H9 (cell line): ENCODE data around the gene C20orf204. TPM values are rescaled to one million over a fixed set of nuclear protein-coding genes. Genes with fewer than 3 reads are reported as not detected.

Experiments
- DNase-seq: peaks from one replicate; pipeline ENCODE4 v3.0.0-alpha.2; 2017
- H2AFZ ChIP-seq: one replicate; pipeline ENCODE4 v1.6.1; 2013; ENCODE audit warnings: mild to moderate bottlenecking, low read length, control low read depth, moderate library complexity
- H2AK5ac ChIP-seq: 2 replicates; pipeline ENCODE4 v1.6.1; 2013; ENCODE audit warnings: low read length, control low read depth, mixed read lengths; ENCODE audit not compliant: insufficient read length
- H2BK120ac ChIP-seq: one replicate; pipeline ENCODE4 v1.6.1; 2013; ENCODE audit warnings: low read depth, mild to moderate bottlenecking, low read length, control low read depth, inconsistent platforms; ENCODE audit not compliant: poor library complexity, severe bottlenecking
- H2BK12ac ChIP-seq: 2 replicates; pipeline ENCODE4 v1.6.1; 2013; ENCODE audit warnings: low read length, control low read depth, mixed read lengths, low read depth; ENCODE audit not compliant: insufficient read length
- H2BK15ac ChIP-seq: 2 replicates; pipeline ENCODE4 v1.6.1; 2013; ENCODE audit warnings: low read depth, low read length, control low read depth
- H2BK20ac ChIP-seq: one replicate; pipeline ENCODE4 v1.6.1; 2013; ENCODE audit warnings: low read depth, mild to moderate bottlenecking, low read length, control low read depth, inconsistent platforms; ENCODE audit not compliant: poor library complexity, severe bottlenecking
- H2BK5ac ChIP-seq: 2 replicates; pipeline ENCODE4 v1.6.1; 2013; ENCODE audit warnings: low read length, control low read depth, mixed read lengths; ENCODE audit not compliant: insufficient read length
- H3K14ac ChIP-seq: 2 replicates; pipeline ENCODE4 v1.6.1; 2013; ENCODE audit warnings: low read length, control low read depth; ENCODE audit not compliant: insufficient read depth
- H3K18ac ChIP-seq: 2 replicates; pipeline ENCODE4 v1.6.1; 2013; ENCODE audit warnings: low read depth, mild to moderate bottlenecking, mixed read lengths, low read length, control low read depth; ENCODE audit not compliant: insufficient read length
- H3K23ac ChIP-seq: 2 replicates; pipeline ENCODE4 v1.6.1; 2013; ENCODE audit warnings: low read length, control low read depth, mixed read lengths, low read depth; ENCODE audit not compliant: insufficient read length
- H3K23me2 ChIP-seq: 2 replicates; pipeline ENCODE4 v1.6.1; 2013; ENCODE audit warnings: low read depth, mild to moderate bottlenecking, mixed read lengths, low read length, control low read depth; ENCODE audit not compliant: insufficient read length, poor library complexity, severe bottlenecking
- H3K27ac ChIP-seq: 2 replicates; pipeline ENCODE4 v1.5.1; 2013; ENCODE audit warnings: low read length, control low read depth, mixed read lengths, low read depth; ENCODE audit not compliant: insufficient read length
- H3K27me3 ChIP-seq: 2 replicates; pipeline ENCODE4 v1.6.1; 2013; ENCODE audit warnings: low read length, control low read depth, inconsistent platforms; ENCODE audit not compliant: insufficient read depth
- H3K4ac ChIP-seq: 2 replicates; pipeline ENCODE4 v1.6.1; 2013; ENCODE audit warnings: low read depth, mild to moderate bottlenecking, control low read depth, inconsistent platforms, low read length, moderate library complexity
- H3K4me1 ChIP-seq: 2 replicates; pipeline ENCODE4 v1.6.1; 2013; ENCODE audit warnings: low read length, control low read depth, inconsistent platforms; ENCODE audit not compliant: insufficient read depth
- H3K4me2 ChIP-seq: 2 replicates; pipeline ENCODE4 v1.6.1; 2013; ENCODE audit warnings: low read length, control low read depth, mixed read lengths; ENCODE audit not compliant: insufficient read length, insufficient read depth
- H3K56ac ChIP-seq: 2 replicates; pipeline ENCODE4 v1.6.1; 2013; ENCODE audit warnings: low read depth, mild to moderate bottlenecking, mixed read lengths, low read length, control low read depth; ENCODE audit not compliant: insufficient read length
- H3K79me1 ChIP-seq: 2 replicates; pipeline ENCODE4 v1.6.1; 2013; ENCODE audit warnings: low read depth, mild to moderate bottlenecking, moderate library complexity, low read length, control low read depth, inconsistent platforms; ENCODE audit not compliant: insufficient read depth, poor library complexity, severe bottlenecking
- H3K79me2 ChIP-seq: 2 replicates; pipeline ENCODE4 v1.6.1; 2013; ENCODE audit warnings: low read length, control low read depth, inconsistent platforms; ENCODE audit not compliant: insufficient read depth
- H3K9ac ChIP-seq: 2 replicates; pipeline ENCODE4 v1.6.1; 2013; ENCODE audit warnings: low read length, control low read depth, mixed read lengths; ENCODE audit not compliant: insufficient read length; ENCODE audit errors: extremely low read depth
- H3K9me3 ChIP-seq: one replicate; pipeline ENCODE4 v1.6.1; 2013; ENCODE audit warnings: low read depth, low read length, inconsistent platforms; ENCODE audit not compliant: control insufficient read depth
- H3T11ph ChIP-seq: one replicate; pipeline ENCODE4 v1.6.1; 2013; ENCODE audit warnings: mild to moderate bottlenecking, low read length, control low read depth, inconsistent platforms
- H4K20me1 ChIP-seq: one replicate; pipeline ENCODE4 v1.6.1; 2013; ENCODE audit not compliant: control insufficient read depth, insufficient read length, insufficient read depth
- H4K5ac ChIP-seq: 2 replicates; pipeline ENCODE4 v1.6.1; 2013; ENCODE audit warnings: low read depth, mild to moderate bottlenecking, mixed read lengths, low read length, control low read depth; ENCODE audit not compliant: insufficient read length
- H4K8ac ChIP-seq: replicated peaks from 2 replicates; pipeline ENCODE4 v1.6.1; 2013; ENCODE audit warnings: low read length, control low read depth, mixed read lengths, low read depth; ENCODE audit not compliant: insufficient read length
- H4K91ac ChIP-seq: 2 replicates; pipeline ENCODE4 v1.6.1; 2013; ENCODE audit warnings: low read depth, mild to moderate bottlenecking, moderate library complexity, mixed read lengths, low read length, control low read depth; ENCODE audit not compliant: insufficient read length
- H3K27ac Mint-ChIP-seq, 3 experiments: 2 replicates in 2 of 3; 3 replicates in 1 of 3; pipeline ENCODE4 v1.8.0; 2020 to 2021; ENCODE audit warnings: mixed read lengths in 3 of 3, mild to moderate bottlenecking in 1 of 3, moderate library complexity in 1 of 3
- H3K27me3 Mint-ChIP-seq: 2 replicates; pipeline ENCODE4 v1.8.0; 2021; ENCODE audit warnings: low read depth, mild to moderate bottlenecking, moderate library complexity, mixed read lengths
- H3K36me3 Mint-ChIP-seq, 3 experiments: 2 replicates in 2 of 3; 3 replicates in 1 of 3; pipeline ENCODE4 v1.8.0; 2020 to 2021; ENCODE audit warnings: low read depth in 3 of 3, mixed read lengths in 3 of 3; ENCODE audit not compliant: insufficient read depth in 1 of 3
- H3K4me1 Mint-ChIP-seq, 2 experiments: 2 replicates each; pipeline ENCODE4 v1.8.0; 2020; ENCODE audit warnings: mixed read lengths in 2 of 2
- H3K4me3 Mint-ChIP-seq, 2 experiments: 2 replicates in 1 of 2; 3 replicates in 1 of 2; pipeline ENCODE4 v1.8.0; 2020 to 2021; ENCODE audit warnings: mild to moderate bottlenecking in 2 of 2, mixed read lengths in 2 of 2, moderate library complexity in 1 of 2
- H3K9me3 Mint-ChIP-seq, 2 experiments: 2 replicates in 1 of 2; 3 replicates in 1 of 2; pipeline ENCODE4 v1.8.0; 2020; ENCODE audit warnings: mild to moderate bottlenecking in 2 of 2, mixed read lengths in 2 of 2, moderate library complexity in 1 of 2
- CTCF ChIP-seq: fragments of 200-600 bp; sonication (generic); conservative IDR thresholded peaks from 3 replicates; pipeline ENCODE4 v1.8.0; 2021; ENCODE audit warnings: antibody characterized with exemption, mild to moderate bottlenecking
- WGBS: extraction: QIAGEN DNeasy Blood & Tissue Kit; methylation state at CpG from one replicate; pipeline ENCODE4 v1.1.7; 2013; ENCODE audit warnings: missing lambda C conversion rate, low lambda C conversion rate, mixed read lengths; ENCODE audit not compliant: insufficient read length; ENCODE audit errors: extremely low coverage; 5-methylcytosine and 5-hydroxymethylcytosine counted together
- total RNA-seq: library from RNA; stranded (reverse); gene quantifications from 2 replicates; pipeline ENCODE4 v1.2.1, GENCODE V29; 2021

The C20orf204 gene
- total RNA-seq, 1 experiment from 2014 or later, result 2.2 TPM

- H2AFZ ChIP-seq, result no peak overlapping the region
- Mint-ChIP-seq H3K4me1 (peaks cover 21 to 23% of the 10 kb centered on the region in 2 experiments), H3K27ac (peak overlapping the region in 2 of 3 experiments; percentile 52 to 89; a peak in 2 of 7 replicates), H3K4me3 (no peak overlapping the region), H3K27me3 (peaks cover 7% of the 10 kb centered on the region), H3K36me3 (peaks cover 14 to 50% (median 38%) of the 10 kb centered on the region in 3 experiments; a peak in 6 of 7 replicates), H3K9me3 (no peaks in the 10 kb centered on the region; a peak in 1 of 5 replicates)
- H3K4me2 ChIP-seq, result no peak overlapping the region
- H2BK20ac ChIP-seq, result no peak overlapping the region
- no peak for DNase-seq
- H2BK12ac ChIP-seq, result no peak overlapping the region
- no peaks in the 10 kb centered on the region for H4K20me1 ChIP-seq
- H3K4me1 ChIP-seq, result no peaks in the 10 kb centered on the region; the same call in 1 of the 2 replicates
- H3K4ac ChIP-seq, result no peak overlapping the region
- H3K9me3 ChIP-seq, result no peaks in the 10 kb centered on the region
- no peaks in the 10 kb centered on the region for H3K79me2 ChIP-seq
- no peak overlapping the region for H3K18ac ChIP-seq
- H3K27me3 ChIP-seq, result no peaks in the 10 kb centered on the region
- no peak overlapping the region for H2BK5ac ChIP-seq
- no peak overlapping the region for H2BK120ac ChIP-seq
- TF ChIP-seq CTCF, result no peak
- no peak overlapping the region for H3T11ph ChIP-seq
- no peak overlapping the region for H4K91ac ChIP-seq
- H3K56ac ChIP-seq, result no peak overlapping the region
- peaks cover 11% of the 10 kb centered on the region for H3K23me2 ChIP-seq
- no peak overlapping the region for H4K8ac ChIP-seq
- H3K79me1 ChIP-seq, result no peaks in the 10 kb centered on the region
- H3K27ac ChIP-seq, result no peak overlapping the region
- no peak overlapping the region for H3K23ac ChIP-seq
- H3K14ac ChIP-seq, result no peak overlapping the region
- H3K9ac ChIP-seq, result no peak overlapping the region
- no peak overlapping the region for H2AK5ac ChIP-seq
- WGBS, result no CpG with 5 or more reads among the region's 11 CpGs
- no peak overlapping the region for H2BK15ac ChIP-seq
- H4K5ac ChIP-seq, result no peak overlapping the region
Observed at GRCh38 chr20:64033981-64034493, 1.9 kb upstream of the C20orf204 start.
